OCI-LY1 (cell line): ENCODE measurements around the gene HSBP1L1.

ENCODE experiments used
- H2AFZ ChIP-seq: fragments of 200-600 bp; sonication (generic), shearing (Covaris generic); 2 replicates; pipeline ENCODE4 v1.6.0; 2014; ENCODE audit warnings: antibody characterized with exemption, mild to moderate bottlenecking, low read length
- H3F3A ChIP-seq: fragments of 200-600 bp; sonication (generic), shearing (Covaris generic); 2 replicates; pipeline ENCODE4 v1.6.0; 2014; ENCODE audit warnings: mild to moderate bottlenecking, antibody characterized with exemption, low read length, moderate library complexity; ENCODE audit not compliant: insufficient read depth
- H3K27ac ChIP-seq: fragments of 200-600 bp; sonication (generic); 2 replicates; pipeline ENCODE4 v1.5.1; 2014; ENCODE audit warnings: low read length, mixed run types, mild to moderate bottlenecking, low read depth; ENCODE audit not compliant: poor library complexity, severe bottlenecking
- H3K27me3 ChIP-seq: fragments of 200-600 bp; sonication (generic); 2 replicates; pipeline ENCODE4 v1.6.0; 2014; ENCODE audit warnings: antibody characterized with exemption, mild to moderate bottlenecking, low read length, moderate library complexity; ENCODE audit not compliant: insufficient read depth
- H3K36me3 ChIP-seq: fragments of 200-600 bp; sonication (generic); 2 replicates; pipeline ENCODE4 v1.6.1; 2014; ENCODE audit warnings: mild to moderate bottlenecking, antibody characterized with exemption, low read length, moderate library complexity, mixed read lengths; ENCODE audit not compliant: insufficient read depth
- H3K4me1 ChIP-seq: fragments of 200-600 bp; sonication (generic); 2 replicates; pipeline ENCODE4 v1.5.1; 2014; ENCODE audit warnings: mild to moderate bottlenecking, low read length, moderate library complexity; ENCODE audit not compliant: insufficient read depth, severe bottlenecking
- H3K4me2 ChIP-seq: fragments of 200-600 bp; sonication (generic), shearing (Covaris generic); 2 replicates; pipeline ENCODE4 v1.6.1; 2014; ENCODE audit warnings: low read length
- H3K4me3 ChIP-seq: fragments of 200-600 bp; sonication (generic); 2 replicates; pipeline ENCODE4 v1.5.1; 2014; ENCODE audit warnings: low read length, low read depth, mild to moderate bottlenecking, mixed read lengths; ENCODE audit not compliant: poor library complexity, severe bottlenecking
- H3K79me2 ChIP-seq: fragments of 200-600 bp; shearing (Covaris generic); 2 replicates; pipeline ENCODE4 v1.6.1; 2016; ENCODE audit warnings: mixed run types, low read length, mixed read lengths; ENCODE audit not compliant: insufficient read depth
- H3K9ac ChIP-seq: fragments of 200-600 bp; sonication (generic), shearing (Covaris generic); 2 replicates; pipeline ENCODE4 v1.6.1; 2014; ENCODE audit warnings: mild to moderate bottlenecking, low read length, mixed read lengths
- H3K9me2 ChIP-seq: fragments of 200-600 bp; sonication (generic), shearing (Covaris generic); 2 replicates; pipeline ENCODE4 v1.6.1; 2014; ENCODE audit warnings: low read depth, mild to moderate bottlenecking, low read length, mixed read lengths
- H3K9me3 ChIP-seq: fragments of 200-600 bp; shearing (Covaris generic); 2 replicates; pipeline ENCODE4 v1.6.1; 2014; ENCODE audit warnings: low read length, mixed read lengths
- H4K20me1 ChIP-seq: fragments of 200-600 bp; sonication (generic), shearing (Covaris generic); 2 replicates; pipeline ENCODE4 v1.6.0; 2016; ENCODE audit warnings: mild to moderate bottlenecking, low read length; ENCODE audit not compliant: insufficient read depth
- EZH2 ChIP-seq: fragments of 200-600 bp; sonication (generic), shearing (Covaris generic); IDR thresholded peaks from 2 replicates; pipeline ENCODE4 v1.8.0; 2017; ENCODE audit warnings: borderline replicate concordance, mixed run types, mild to moderate bottlenecking, antibody characterized with exemption, low read length, moderate library complexity, mixed read lengths
- TF ChIP-seq, protein P1 (sequence below): fragments of 200-600 bp; sonication (generic), shearing (Covaris generic); IDR thresholded peaks from 2 replicates; pipeline ENCODE4 v1.5.1; 2017; ENCODE audit warnings: mild to moderate bottlenecking, antibody characterized with exemption, low read length, moderate library complexity, mixed read lengths

HSBP1L1 gene

DNA sequence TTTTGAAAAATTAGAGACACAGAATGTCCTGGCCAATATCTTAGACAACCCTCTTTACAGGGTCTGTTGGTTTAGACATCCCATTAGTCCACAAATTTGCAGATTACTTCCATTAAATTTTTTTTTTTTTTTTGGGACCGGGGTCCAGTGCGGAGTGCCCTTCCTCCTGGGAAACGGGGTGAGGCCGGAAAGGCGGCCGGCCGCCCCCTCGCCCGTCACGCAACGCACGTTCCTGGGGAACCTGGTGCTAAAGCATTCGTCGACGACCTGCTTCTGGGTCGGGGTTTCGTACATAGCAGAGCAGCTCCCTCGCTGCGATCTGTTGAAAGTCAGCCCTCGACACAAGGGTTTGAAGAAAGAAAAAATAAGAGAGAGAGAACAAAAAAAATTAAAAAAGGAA, 48.3 kb downstream of the HSBP1L1 start:
- H3K27ac ChIP-seq = no peak overlapping the region
- no peak overlapping the region for H2AFZ ChIP-seq
- no peak for TF ChIP-seq EZH2
- TF ChIP-seq, protein P1, sequence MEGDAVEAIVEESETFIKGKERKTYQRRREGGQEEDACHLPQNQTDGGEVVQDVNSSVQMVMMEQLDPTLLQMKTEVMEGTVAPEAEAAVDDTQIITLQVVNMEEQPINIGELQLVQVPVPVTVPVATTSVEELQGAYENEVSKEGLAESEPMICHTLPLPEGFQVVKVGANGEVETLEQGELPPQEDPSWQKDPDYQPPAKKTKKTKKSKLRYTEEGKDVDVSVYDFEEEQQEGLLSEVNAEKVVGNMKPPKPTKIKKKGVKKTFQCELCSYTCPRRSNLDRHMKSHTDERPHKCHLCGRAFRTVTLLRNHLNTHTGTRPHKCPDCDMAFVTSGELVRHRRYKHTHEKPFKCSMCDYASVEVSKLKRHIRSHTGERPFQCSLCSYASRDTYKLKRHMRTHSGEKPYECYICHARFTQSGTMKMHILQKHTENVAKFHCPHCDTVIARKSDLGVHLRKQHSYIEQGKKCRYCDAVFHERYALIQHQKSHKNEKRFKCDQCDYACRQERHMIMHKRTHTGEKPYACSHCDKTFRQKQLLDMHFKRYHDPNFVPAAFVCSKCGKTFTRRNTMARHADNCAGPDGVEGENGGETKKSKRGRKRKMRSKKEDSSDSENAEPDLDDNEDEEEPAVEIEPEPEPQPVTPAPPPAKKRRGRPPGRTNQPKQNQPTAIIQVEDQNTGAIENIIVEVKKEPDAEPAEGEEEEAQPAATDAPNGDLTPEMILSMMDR = no peak
- H3K9me2 ChIP-seq = no peaks in the 10 kb centered on the region
- H3K36me3 ChIP-seq = no peaks in the 10 kb centered on the region
- no peaks in the 10 kb centered on the region for H3K79me2 ChIP-seq
- H3K27me3 ChIP-seq = peaks cover 4% of the 10 kb centered on the region; the same call in 1 of the 2 replicates
- no peaks in the 10 kb centered on the region for H3K9me3 ChIP-seq
- H3K9ac ChIP-seq = no peak overlapping the region
- no peaks in the 10 kb centered on the region for H3F3A ChIP-seq
- no peaks in the 10 kb centered on the region for H3K4me1 ChIP-seq
- no peaks in the 10 kb centered on the region for H4K20me1 ChIP-seq
- H3K4me3 ChIP-seq = no peak overlapping the region
- H3K4me2 ChIP-seq = no peak overlapping the region
